DMS53 (cell line): ENCODE measurements around the gene PRPF40A.
"Not testable (repeated sequence)": the region's sequence is repeated elsewhere in the genome, so short reads cannot be mapped to it uniquely, and the experiment has no call there.

ENCODE experiments used
- DNase-seq: peaks from one replicate; lab custom pipeline; 2025; lab: John Stamatoyannopoulos, UW

PRPF40A gene

DNA sequence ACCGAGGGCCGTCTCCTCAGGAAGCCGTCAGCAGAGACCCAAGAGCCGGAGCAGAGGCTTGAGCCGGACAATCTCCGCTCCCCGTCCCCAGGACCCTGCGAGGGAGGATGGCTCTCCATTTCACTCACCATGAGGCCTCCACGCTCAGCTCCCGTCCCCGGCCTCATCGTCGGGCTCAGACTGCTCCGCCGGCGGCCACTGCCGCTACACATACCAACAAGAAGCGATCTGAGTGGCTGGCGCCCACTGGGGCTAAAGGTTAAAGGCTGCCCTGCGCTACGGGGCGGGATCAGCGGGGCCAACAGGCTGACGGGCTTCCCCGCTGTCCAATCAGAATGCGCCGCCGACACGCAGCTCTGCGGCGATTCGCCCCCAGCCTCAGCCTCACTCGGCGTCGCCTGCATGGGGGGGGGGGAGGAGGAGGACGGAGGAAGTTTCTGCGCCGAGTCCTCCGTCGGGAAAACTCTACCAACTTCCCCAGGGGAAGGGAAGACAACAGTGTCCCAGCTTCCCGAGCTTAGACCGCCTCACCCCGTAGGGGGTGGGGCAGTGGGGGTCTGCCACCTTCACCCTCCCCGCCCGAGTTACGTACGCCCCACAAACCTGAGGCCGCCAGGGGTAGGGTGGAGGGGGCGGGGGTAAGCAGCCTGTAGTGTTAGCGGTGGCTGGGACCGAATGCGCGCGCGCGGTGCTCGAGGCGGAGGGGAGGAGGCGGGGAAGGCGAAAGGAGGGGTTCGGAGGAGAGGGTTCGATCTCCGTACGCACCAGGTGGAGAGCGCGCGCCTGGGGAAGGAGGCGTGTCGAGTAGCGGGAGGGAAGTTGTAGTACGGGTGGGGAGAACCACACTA lies at the start of gene PRPF40A:
TSS of gene PRPF40A (minus strand) at position 234 of the 848 bp plus-strand sequence. CDS start at position 212, 22 bp downstream.
- DNase-seq: peak; percentile 93

DNA sequence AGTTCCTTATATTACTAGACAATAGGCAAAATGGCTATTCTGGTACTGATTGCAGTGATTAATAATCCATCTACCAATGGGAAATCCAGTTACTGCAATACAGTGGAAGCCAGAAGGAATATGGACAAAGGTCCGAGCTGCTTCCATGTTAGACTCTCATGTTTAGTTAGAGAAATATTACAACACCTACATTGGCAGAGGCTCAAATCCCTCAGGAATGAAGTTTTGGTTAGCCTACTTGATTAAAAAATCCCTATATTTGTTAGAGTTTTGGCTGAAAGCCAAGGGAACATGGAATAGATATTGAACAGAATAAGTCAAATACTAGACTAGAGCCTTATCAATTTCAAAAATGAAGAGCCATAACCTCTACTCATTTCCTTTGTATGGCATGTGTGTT lies 49.7 kb upstream of the PRPF40A start:
- DNase-seq: no peak

DNA sequence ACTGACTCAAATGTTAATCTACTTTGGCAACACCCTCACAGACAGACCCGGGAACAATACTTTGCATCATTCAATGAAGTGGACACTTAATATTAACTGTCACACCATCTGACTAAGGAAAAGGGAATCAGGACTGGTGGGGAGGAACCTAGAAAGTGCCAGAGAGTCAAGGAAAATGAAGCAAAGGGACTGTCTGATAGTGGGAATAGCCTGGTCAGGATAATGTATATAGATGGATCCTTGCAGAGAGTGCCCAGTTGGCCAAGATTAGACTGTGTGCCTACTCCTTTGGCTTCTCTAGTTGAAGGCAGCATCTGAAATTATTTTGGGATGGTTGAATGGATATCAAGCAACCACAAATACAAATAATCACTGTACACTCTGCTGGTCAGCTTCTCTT lies 46.4 kb upstream of the PRPF40A start:
- no peak for DNase-seq

DNA sequence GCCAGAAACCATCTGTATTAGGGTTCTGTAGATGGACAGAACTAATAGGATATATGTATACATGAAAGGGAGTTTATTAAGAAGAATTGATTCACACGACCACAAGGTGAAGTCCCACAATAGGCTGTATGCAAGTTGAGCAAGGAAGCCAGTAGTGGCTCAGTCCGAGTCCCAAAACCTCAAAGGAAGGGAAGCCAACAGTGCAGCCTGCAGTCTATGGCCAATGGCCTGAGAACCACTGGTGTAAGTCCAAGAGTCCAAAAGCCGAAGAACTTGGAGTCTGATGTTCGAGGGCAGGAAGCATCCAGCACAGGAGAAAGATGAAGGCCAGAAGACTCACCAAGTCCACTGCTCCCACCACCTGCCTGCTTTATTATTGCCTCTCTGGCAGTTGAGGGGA lies 45.9 kb upstream of the PRPF40A start:
- DNase-seq: not testable (repeated sequence)

DNA sequence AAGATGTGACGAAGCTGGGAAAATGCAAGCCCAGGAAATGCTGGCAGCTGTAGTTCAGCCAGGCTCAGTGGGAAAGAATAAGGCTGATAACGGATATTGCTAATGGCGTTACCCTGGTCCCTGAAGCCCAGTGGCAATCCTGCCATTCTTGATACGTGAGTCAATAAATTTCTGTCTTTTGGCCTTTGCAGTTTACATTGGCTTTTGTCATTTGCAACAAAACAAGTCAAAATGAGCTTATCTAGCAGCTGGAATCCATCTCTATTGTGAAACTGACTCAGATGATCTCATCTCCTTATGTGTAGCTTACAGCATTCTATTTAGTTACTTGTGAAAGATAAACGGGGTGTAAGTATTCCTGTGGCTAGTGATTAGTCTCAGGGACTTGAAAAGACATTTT lies 44.9 kb upstream of the PRPF40A start:
- no peak for DNase-seq

DNA sequence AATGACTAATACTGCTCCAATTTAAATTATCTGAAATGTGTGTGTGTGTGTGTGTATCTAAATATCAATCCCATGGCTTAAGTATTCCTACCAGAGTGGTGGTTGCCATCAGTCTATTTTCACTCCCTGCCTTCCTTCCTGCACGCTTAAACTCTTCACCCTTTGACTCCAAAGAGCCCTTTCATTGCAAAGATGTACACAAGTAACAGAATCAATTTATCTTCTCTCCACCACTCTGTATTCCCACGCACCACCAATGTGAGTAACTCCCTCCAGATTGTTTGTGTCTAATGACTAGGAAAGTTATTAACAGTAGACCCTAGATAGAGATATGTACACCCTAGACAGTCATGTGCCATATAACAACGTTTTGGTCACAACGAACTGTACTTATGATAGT lies 44.0 kb upstream of the PRPF40A start:
- DNase-seq: no peak

DNA sequence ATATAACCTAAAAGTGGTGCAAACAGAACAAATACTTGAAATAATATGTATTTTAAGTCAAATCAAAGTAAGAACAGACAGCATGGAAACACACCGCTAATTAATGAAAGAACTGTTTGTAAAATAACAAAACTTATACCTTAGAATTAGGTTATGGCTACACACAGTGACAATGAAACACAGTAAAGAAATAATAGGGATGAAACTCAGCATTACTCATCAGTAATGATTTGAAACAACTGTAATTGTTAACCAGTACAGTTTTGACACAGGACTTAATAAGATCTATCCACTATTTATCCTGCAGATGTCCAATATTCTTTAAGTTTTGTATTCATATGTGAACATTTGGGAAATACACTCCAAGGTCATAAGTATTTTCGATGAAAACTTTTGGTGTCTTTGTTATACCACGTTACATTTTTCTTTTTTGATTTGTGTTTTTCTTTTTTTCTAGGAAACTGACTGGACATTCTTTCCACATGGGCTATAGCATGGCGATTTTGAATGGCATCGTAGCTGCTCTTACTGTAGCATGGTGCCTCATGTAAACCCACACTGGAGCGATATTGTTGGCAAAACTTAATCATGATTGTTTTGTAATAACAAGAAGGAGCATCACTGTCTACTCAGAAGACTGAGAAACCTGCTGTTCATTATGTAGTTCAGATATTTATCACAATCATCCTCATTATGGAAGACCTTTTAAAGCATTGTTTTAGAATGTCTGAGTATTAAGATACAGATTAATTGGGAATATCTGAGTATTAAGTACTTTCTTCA lies 42.2 kb upstream of the PRPF40A start:
- DNase-seq: no peak

DNA sequence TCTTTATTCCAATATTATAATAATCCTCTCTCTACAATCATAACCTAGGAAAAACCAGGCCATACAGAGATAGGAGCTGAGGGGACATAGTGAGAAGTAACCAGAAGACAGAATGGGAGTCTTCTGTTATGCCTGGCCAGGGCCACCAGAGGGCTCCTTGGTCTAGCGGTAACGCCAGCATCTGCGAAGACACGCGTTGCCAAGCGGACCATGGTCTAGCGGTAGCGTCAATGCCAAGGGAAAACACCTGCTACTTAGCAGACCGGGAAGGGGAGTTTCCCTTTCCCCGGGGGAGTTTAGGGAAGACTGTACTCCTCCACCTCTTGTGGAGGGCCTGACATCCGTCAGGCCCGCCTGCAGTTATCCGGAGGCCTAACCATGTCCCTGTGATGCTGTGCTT lies 37.8 kb upstream of the PRPF40A start:
- DNase-seq: peak; percentile 6

DNA sequence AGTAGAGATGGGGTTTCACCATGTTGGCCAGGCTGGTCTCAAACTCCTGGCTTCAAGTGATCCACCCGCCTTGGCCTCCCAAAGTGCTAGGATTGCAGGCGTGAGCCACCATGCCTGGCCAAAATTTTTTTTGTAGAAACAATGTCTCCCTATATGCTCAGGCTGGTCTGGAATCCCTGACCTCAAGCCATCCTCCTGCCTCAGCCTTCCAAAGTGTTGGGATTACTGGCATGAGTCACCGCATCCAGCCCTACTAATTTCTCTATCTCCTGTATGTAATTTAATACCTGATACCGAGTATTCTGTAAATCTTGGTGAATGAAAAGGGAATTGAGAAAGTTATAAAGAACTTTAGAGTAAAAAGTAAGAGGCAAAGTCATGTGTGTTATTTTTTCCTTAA lies 30.5 kb upstream of the PRPF40A start:
- DNase-seq: not testable (repeated sequence)

DNA sequence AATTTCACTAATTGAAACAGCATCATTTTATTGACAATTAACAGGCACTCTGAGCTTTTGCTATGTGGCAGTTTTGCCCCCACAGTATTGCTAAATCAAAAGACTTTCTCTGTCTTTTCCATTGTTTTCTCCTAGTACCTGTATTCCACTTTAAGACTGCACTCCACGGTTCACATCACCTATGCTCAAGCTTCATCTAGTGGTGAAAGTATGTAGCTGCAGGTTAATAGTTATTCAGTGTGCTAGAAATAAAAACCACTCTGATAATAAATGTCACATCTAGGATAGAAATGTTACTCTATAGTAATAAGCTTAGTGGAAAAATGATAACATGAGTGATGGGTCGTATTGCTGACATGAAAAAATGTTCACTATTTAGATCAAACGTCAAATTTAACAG lies 25.7 kb upstream of the PRPF40A start:
- DNase-seq: peak; percentile 35

DNA sequence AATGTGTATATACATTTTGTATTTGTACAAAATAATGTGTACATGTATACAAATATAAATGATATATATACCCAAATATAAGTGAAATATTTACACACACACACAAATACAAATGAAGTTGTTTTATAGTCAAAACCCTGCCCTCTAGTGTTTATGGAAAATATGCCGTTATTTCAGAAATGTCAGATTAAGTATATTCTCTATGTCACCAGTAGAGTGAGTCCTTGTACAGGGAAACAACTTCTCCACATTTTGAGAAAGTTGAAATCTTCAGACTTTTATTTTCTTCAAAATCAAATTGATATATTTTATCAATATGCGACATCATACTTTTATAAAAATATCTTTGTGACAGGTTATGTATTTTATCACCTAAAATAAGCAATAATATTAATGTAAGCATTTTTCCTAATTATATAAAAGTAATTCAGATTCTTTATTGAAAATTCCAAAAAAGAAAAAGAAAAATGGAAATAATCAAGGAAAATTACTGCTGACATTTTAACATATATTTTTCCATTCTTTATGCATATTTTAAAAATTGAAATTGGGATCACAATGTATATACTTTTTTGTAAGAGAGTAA lies 23.6 kb upstream of the PRPF40A start:
- DNase-seq: peak; percentile 39

DNA sequence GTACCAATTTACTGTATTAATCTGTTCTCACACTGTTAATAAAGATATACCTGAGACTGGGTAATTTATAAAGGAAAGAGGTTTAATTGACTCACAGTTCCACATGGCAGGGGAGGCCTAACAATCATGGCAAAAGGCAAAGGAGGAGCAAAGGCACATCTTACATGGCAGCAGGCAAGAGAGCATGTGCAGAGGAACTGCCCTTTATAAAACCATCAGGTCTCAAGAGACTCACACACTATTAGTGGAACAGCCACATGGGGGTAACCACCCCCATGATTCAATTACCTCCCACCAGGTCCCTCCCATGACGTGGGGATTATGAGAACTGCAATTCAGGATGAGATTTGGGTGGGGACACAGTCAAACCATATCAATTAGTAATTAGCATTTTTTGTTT lies 22.4 kb upstream of the PRPF40A start:
- not testable (repeated sequence) for DNase-seq

DNA sequence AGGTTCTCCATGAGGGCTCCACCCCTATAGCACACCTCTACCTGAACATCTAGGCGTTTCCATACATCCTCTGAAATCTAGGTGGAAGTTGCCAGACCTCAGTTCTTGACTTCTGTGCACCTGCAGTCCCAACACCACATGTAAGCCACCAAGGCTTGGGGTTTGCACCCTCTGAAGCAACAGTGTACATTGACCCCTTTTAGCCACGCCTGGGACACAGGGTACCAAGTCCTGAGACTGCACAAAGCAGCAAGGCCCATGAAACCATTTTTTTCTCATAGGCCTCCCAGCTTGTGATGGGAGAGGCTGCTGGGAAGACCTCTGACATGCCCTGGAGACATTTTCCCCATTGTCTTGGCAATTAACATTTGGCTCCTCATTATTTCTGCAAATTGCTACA lies 21.2 kb upstream of the PRPF40A start:
- no peak for DNase-seq

DNA sequence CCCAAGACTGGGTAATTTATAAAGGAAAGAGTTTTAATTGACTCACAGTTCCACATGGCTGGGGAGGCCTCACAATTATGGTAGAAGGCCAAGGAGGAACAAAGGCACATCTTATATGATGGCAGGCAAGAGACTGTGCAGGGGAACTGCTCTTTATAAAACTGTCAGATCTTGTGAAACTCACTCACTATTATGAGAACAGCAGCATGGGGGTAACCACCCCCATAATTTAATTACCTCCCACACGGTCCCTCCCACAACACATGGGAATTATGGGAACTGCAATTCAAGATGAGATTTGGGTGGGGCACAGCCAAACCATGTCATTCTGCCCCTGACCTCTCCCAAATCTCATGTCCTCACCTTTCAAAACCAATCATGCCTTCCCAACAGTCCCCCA lies 20.2 kb upstream of the PRPF40A start:
- not testable (repeated sequence) for DNase-seq

DNA sequence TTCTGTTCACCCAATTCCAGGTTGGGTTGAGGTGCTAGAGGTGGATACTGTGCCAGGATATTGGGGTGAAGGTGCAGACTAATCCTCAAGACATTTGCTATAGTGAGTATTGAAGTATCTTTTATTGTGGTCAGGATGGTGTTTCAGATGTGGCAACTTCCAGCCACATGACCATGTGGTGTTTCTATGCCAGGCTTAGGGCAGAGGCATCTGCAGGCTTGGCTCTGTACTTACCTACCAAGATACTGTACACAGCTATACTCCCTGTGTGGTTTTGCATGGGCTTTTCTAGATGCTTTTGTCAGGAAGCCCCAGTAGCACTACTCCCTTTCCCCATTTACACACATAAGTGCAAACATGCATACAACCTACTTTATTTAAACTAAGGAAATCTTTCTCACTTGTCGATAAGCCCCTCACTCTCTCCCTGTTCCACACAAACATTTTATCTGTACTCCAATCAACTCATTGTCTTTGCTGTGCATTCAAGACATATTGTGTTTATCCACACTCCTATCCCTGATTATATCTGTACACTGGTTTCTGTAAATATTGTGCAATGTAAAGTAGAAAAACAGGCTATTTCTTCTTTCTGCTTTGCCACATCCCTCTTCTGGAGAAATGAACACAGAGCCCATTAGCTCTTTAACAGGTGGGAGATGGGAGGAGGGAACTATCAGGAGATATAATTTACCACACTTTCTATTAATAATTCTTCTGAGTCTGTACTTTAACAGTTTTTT lies 13.5 kb upstream of the PRPF40A start:
- no peak for DNase-seq

DNA sequence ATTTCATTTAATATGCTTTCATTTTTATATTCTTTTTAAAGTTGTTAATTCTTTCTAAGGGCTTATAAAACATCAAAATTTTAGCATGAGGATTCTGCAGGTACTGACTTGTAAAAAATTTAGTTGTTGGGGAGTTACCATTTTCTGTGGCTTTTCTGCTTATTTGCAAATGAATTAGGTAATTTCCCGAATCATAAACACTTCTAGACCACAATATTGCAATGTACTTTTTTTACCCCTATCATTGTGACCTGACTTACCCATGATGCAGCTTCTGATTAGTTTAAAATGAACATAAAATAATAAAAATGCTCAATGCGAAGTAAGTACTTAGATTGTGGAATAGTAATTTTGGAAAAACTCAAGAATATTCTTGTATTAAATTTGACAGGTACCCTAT lies 12.6 kb upstream of the PRPF40A start:
- no peak for DNase-seq

DNA sequence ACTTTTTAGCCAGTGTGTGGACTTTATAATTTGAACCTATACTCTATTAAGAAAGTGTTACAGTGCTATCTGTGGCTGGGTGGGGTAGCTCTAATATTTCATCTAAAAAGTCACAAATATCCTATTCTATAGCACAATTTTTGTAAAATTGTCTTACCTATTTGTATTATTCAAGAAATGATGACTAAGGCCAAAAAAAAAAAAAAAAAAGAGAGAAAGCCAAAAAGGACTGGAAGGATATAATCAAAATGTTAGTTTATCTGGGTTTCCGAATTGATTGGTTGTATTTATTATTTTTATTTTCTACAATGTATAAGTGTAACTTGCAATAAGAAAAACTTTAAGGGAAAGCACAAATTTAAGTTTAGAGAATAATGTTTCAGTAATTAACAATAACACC lies 6.7 kb upstream of the PRPF40A start:
- no peak for DNase-seq

DNA sequence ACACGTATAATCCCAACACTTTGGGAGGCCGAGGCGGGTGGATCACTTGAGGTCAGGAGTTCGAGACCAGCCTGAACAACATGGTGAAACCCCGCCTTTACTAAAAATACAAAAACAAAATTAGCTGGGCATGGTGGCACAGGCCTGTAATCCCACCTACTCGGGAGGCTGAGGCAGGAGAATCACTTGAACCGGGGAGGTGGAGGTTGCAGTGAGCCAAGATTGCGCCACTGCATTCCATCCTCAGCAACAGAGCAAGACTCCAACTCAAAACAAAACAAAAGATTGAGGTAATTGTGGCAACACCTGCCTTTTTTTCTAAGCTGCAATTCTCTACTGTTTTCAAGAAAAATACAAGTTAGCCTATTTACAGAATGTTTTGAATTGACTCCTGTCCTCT lies 5.4 kb upstream of the PRPF40A start:
- DNase-seq: not testable (repeated sequence)

DNA sequence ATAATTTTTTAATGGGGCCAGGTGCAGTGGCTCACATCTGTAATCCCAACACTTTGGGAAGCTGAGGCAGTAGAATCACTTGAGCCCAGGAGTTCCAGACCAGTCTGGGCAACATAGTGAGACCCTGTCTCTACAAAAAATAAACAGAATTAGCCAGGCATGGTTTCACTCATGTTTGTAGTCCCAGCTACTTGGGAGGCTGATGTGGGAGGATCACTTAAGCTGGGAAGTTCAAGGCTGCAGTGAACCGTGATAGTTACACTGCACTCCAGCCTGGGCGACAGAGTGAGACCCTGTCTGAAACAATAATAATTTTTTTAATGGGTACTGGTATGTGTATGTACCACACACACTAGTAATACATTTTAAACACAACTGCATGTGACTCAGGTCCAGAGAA lies 3.5 kb upstream of the PRPF40A start:
- no peak for DNase-seq

DNA sequence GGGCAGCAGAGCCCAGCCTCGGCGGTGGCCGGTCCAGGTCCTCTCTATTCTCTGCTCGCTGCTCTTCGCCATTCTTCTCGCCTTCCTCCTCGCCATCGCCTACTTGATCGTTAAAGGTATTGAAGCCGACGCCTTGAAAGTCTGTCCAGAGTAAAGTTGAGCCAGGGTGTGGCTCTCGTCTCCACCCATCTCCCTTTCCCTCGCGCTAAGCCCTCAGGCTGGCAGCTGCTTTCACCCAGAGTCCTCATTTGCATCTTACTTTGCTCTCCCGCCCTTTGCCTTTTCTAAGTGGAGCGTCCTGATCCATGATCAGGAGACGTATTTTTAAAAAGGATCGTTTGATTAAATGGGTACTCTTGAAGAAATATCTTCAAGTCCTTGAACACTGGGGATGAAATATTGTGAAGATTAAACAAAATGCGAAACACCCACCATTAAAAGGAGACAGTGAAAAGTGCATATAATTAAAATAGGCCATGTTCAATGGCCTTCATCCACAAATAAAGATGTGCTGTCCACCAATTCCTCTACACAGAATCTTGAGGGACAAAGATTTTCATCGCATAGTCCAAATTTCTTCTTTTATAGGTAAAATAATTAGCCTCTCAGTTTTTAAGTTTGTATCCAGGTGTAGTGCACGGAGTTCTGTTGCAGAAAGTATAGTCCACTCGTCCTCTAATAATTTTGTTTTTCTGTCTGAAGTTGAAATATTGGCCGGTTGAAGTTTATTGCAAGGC lies 1.8 kb upstream of the PRPF40A start:
- peak; percentile 54 for DNase-seq
